Body of pancreas (tissue), 4 donors: ENCODE results near the gene MAST3.

ENCODE experiments used
- CTCF ChIP-seq, 7 experiments: fragments of 450-650 bp in 4 of 7; fragments of 200-600 bp in 3 of 7; sonication (generic) in 3 of 7; IDR thresholded peaks; one replicate each; pipeline ENCODE4 v1.5.1; 2016 to 2019; ENCODE audit warnings: antibody characterized with exemption in 7 of 7
- POLR2A ChIP-seq, 3 donors: fragments of 450-650 bp; IDR thresholded peaks; one replicate each; pipeline ENCODE4 v1.6.1; 2016; ENCODE audit warnings: antibody characterized with exemption in 3 of 3, mild to moderate bottlenecking in 2 of 3

GRCh38 chr19:18143902-18144301 lies 46.3 kb downstream of the MAST3 start:
- no peak for TF ChIP-seq POLR2A (IDR thresholded peaks at IDR 0.05)
- no peak for TF ChIP-seq CTCF (IDR thresholded peaks at IDR 0.05)
